Left colon (tissue), 2 donors: ENCODE measurements around the gene FAAP100. TPM values are rescaled to one million over a fixed set of nuclear protein-coding genes. Genes with fewer than 3 reads are reported as not detected.

Source experiments
- ATAC-seq: fragments of 200-7000 bp; cut with Tn5 transposase; one replicate; pipeline ENCODE4 v1.9.1; 2020; ENCODE audit warnings: mild to moderate bottlenecking, moderate library complexity
- DNase-seq, 2 donors: peaks; one replicate each; pipeline ENCODE4 v3.0.0-alpha.2; 2020
- intact Hi-C, 2 donors: fragments of 100-400 bp; cut with DNase I in 1 of 2; cut with micrococcal nuclease in 1 of 2; formaldehyde crosslinking; loops; one replicate each; pipeline versions ENCODE4 v1.11.2 to v1.14.0; 2022; cut with DNase I, micrococcal nuclease
- total RNA-seq, 2 donors: library from RNA; stranded (reverse); fragmentation: NEBNext Ultra II Directional; extraction: Animal tissue kit (Norgen Biotek cat#: 25700); gene quantifications; one replicate each; pipeline ENCODE4 v1.2.1, GENCODE V29; 2021
- donor health status: DM: no; HTN: no; CAD: no.
- donor health status: DM: yes; HTN: yes; CAD: no.

Gene FAAP100
- total RNA-seq, 2 donors from 2014 or later = 25.4 to 28.8 TPM

DNA sequence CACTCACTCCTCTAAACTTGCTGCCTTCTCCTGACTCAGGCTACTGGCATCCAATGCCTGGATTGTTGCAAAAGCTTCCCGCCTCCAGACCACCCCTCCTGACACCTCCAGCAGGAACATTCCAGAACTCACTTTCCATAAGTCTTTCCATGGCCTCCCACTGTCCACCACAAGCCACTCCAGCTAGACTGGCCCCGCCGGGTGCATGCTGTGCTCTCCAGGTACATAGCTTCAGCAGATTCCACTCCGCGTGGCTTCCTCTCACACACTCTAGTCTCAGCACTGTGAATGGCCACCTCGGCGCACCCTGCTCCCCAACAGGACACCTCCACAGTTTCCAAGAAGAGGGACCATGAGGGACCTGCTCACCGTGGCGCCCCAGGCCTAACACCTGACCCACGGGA lies 25.9 kb upstream of the FAAP100 start:
- no peak for ATAC-seq
- intact Hi-C loops = no loop called here

DNA sequence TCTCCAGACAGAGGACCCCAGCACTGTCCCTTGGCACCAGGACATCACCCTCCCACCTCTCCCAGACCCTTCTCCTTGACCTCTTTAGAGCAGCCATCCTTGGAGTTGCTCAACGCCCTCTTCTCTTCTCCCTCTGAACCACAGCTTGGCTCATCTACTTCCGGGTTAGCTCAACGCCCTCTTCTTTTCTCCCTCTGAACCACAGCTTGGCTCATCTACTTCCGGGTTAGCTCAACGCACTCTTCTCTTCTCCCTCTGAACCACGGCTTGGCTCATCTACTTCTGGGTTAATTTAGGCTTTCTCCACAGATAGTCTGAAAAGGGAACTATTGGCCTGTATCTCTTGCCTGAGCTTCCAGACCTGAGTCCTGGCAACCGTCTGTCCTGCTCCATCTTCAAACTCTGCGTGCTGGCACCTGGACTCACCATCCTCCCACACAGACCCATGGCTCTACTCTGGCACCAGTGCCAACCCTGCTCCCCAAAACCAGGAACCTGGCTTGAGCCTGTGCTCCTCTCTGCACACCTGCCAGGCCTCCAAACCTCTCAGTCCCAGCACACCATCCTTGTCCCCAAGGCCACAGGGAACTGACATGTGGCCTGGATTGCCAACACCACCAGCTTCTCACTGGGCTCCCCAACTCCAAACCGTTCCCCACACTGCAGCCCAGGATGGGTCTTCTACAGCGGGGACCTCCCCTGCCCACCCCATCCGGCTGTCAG lies 25.3 kb upstream of the FAAP100 start:
- intact Hi-C loops = no loop called here
- DNase-seq = no peak
- ATAC-seq = peak; percentile 7

More for the DNA sequence above, 25.9 kb upstream of the FAAP100 start:
- no peak for DNase-seq

DNA sequence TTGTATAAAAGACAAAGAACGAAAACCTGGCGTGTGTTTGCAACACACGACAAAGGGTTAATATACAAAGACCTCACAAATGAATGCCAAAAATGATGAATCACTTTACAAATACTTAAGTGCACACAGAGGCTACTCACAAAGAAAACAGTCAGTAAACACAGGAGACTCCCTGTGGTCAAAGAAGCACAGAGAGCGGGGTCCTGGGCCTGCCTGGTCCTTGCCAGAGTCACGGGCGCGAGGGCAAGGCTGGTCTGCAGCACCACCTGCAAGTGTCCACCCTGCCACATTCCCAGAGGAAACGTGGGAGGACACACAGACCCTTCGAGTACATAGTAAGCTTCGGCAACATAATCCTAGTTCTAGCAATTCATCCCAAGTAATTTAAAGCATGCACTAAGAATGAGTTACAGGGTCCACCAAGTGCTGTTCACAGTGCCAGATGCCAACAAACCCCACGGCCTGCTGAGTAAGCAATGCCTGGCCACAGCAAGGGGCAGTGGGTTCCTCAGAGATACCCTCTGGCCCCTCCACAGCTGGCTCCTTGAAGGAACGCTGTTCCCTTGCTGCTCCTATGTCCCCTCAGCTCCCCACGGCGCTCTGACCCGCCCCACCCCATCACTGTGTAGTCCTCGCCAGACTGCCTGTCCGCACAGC lies 24.6 kb upstream of the FAAP100 start:
- DNase-seq (no peak), ATAC-seq (peak; percentile 4)
- intact Hi-C loops = no loop called here

DNA sequence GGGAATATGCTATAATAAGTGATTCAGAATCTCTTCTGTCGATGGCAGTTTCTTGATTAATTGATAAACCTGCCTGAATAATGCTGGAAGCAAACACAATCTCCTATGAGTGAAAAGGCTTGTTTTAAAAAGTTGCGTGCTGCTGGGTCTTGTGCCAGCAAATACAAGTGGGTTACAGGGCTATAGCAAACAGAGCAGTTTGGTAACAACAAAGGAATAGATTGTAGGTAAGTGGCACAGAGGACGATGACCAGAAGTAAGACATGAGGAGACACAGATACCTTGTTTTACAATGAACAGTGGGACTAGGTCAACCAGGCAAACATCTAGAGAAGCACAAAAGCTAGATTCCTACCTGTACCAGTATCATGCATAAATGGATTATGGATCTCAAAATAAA lies 23.7 kb upstream of the FAAP100 start:
- ATAC-seq (no peak), DNase-seq (no peak)
- intact Hi-C loops = no loop called here

DNA sequence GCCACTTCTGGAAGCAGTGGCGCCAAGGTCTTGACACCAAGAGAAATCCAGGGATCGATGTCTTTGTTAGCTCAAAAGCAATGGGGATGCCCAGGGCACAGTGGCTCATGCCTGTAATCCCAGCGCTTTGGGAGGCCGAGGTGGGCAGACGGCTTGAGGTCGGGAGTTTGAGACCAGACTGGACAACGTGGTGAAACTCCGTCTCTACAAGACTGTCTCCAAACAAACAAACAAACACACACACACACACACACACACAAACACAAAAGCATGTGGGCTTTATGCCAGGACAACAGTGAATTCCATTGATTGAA lies 22.4 kb upstream of the FAAP100 start:
- DNase-seq (no peak), ATAC-seq (no peak)
- intact Hi-C loops = no loop called here

DNA sequence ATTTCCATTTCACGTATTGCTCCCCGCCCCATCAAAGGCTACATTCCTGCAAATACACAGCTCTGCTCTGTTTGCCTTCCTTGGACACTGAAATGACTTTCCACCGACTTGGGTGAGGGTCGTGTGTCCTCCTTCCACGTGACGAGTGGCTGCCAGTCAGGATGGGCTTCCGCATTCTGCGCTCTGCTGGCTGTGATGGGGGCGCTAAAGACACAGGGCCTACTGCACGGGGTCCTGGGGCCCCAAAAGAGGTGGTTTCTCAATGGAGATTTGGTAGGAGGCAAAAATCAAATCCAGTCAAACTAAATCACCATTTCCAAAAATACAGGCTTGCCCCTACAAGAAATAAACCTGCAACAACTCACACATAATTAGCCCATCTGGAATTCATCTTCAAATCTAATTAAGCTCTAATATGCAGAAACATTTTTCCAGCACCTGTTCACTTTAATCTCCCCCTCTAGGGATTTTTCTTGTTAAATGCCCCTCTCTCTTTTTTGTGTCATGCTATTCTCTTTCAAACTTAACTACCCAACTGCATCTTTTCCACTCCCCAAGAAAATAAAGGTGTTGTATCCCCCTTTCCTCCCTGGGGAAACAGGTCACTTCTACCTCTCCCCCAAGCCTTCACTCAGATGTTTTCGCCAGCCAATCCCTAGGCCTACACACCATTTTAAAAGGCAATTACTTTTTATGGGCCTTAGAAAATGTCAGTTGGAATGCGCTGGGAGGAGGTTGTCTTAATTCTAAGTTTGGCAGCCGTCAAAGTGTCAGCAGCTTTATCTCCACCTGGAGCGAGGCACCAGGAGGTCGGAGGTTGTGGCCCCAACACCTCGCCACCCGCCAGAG lies 21.9 kb upstream of the FAAP100 start:
- DNase-seq = no peak
- ATAC-seq = peak; percentile 54
- intact Hi-C loops = no loop called here

DNA sequence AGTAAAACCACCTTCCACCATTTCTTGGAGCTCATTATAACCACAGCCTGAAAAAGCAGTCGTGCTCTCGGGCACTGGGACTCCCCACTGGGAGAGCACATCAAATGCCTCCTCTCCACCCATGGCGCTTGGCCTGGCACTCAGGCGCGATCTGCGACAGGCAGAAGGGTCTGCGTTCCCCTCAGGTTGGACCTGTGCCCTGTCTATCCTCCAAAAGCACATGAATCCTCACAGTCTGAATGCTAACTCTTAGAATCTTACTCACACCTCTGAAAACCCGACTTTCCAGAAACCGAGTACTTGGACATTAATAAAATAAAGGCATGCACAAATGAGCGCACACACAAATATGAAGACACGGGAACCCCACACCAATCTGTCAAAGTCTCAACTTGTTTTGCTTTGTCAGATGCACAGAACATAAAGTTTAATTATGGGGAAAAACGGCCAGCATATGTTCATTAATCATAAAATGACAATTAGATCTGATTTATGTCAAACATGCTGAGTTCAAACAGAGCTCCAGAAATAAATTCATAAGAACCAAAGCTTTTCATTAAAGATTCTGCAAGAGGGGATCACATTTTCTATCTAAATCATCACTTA lies 20.5 kb upstream of the FAAP100 start:
- no peak for DNase-seq
- intact Hi-C loops = no loop called here
- ATAC-seq = no peak

DNA sequence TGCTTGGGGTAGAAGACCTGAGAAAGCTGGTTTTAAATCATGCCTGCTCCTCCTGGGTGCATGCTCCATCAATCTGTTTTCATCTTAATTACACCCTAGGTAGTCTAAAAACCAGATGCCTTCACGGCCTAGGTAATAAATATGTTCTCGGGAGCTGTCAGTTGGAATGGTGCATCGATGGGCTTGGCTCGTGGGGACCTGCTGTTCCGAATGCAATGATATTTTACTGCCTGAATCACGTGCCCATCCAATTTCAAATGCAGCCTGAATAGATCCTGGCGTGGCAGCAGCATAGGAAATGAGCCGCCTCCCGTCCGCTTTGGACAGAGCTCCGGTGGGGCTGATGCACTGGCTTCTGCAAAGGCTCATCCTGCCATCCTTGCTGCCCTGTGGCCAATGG lies 18.8 kb upstream of the FAAP100 start:
- intact Hi-C loops = no loop called here
- peak; percentile 48 for ATAC-seq
- DNase-seq = no peak

DNA sequence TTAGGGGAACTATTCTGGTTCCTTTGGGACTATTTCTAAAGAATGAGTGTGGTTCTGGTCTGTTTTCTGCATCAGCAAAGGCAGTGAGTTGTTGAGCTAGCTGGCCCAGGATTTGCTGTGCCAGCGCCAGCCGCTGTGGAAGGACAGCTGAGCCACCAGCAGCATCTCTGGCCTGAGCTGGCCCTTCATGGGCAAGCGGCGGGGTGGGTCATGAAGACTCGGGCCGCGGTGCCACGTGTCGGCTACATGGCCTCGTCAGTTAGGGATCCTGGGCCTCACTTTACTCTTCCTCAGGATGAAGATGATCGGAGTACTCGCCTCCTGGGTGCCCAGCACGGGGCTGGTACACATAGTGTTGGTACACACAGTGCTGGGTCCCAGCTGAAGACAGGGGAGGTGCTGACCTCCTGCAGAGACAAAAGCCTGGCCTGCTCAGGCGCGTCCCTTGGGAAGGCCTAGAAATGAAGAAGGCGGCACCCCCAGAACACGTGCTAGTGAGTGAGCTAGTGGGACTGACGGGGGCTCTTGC lies 17.9 kb upstream of the FAAP100 start:
- ATAC-seq (no peak), DNase-seq (no peak)
- intact Hi-C loops = no loop called here

DNA sequence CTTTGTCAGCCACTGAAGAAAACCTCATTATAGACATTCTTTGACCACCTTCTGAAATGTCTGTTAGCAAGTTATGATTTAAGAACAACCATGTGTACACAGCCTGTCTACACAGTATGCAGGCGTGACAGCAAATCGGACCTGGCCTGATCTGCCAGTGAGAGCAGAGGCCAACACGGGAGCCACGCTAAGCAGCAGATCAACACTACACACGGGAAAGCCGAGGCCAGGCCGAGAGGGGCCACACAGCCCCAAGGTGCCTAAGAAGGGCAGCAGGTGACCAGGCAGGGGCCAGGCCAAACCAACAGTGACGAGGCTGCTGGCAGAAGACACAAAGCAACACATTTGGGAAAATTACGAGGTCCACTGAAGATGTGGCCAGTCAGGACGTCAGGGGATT lies 16.3 kb upstream of the FAAP100 start:
- ATAC-seq = no peak
- intact Hi-C loops = no loop called here
- DNase-seq = no peak

DNA sequence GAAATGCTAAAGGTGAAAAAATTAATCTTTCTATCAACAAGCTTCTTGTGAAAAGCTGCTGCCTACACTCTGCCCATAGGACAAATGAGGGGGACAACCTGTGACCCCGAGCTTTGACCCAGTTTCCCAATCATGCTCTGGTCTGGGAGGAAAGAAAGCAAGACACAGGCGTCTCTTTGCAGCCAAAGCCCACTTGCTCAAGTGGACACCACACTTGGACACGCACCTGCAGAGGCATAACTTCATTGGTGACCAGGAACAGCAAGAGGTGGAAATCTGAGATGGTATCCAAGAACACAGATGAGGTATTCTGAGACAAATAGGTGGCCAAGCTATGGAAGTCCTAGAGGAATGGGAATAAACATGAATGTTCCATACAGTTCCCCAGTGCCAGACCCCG lies 15.0 kb upstream of the FAAP100 start:
- ATAC-seq (no peak), DNase-seq (no peak)
- intact Hi-C loops = no loop called here

DNA sequence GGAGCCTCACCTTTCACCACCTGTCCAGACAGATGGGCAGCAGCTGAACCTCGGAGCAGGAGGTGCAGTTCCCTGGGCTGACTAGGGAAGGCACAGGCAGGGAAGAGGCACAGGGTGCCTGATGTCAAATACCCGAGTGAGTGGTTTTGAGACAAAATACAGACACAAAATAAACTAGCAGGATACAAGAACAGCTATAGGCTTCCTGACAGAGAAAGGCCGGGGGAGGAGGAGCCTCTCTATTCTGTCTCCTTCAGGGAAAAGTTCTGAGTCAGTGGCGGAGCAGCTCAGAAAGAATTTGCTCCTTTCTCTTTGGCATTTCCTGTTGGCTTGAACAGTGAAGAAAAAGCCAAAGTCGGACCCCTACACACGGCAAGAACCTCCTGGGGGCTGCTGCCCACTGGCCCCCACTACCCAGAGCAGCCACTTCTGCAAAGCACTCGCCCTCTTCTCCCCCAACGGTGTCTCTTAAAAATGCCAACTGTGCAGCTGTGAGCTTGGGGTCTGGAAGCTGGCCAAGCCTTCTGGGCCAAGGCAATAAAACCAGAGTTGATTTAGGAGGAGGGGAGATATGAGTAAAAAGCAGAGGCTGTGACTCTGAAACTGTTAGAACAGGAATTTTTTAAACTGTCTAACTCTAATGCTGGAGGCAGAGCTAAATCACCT lies 14.4 kb upstream of the FAAP100 start:
- ATAC-seq = peak; percentile 84
- DNase-seq = peak; percentile 68 to 87
- intact Hi-C loops = no loop called here

DNA sequence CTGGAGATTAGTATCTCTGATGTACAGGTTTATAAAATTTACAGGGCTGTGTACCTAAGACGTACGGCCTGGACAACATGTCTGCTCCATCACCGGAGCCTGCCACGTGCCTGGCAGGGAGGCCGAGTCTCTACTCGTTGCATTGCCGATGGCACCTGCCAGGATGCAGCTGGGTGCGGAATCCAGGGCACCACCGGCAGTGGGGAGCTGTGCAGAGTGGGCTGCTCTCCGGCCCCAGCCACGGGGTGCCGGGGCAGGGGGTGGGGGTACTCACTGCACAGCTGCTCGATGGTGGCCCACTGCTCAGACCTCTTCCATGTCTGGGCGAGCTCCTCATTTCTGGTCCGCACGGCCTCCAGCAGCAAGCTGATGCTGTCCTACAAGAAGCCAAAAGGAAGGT lies 13.1 kb upstream of the FAAP100 start:
- intact Hi-C loops = no loop called here
- no peak for DNase-seq
- no peak for ATAC-seq

DNA sequence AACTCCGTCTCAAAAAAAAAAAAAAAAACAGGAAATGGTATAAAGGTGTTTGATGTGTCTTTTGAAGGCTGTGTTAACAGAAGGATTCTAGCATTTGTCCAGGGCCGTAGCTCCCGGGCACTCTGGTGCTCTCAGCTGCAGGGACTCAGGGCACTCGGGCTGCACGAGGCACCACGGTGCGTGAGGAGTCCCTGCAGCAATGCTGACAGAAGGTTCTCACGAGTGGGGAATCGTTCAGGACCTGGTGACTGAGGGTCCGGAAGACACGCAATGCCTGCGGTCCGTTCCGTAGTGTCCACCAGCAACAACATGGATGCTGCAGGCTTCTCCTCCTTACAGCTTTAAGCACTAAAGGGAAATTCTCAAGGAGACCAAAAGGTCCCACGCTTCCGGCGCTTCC lies 12.6 kb upstream of the FAAP100 start:
- intact Hi-C loops = no loop called here

DNA sequence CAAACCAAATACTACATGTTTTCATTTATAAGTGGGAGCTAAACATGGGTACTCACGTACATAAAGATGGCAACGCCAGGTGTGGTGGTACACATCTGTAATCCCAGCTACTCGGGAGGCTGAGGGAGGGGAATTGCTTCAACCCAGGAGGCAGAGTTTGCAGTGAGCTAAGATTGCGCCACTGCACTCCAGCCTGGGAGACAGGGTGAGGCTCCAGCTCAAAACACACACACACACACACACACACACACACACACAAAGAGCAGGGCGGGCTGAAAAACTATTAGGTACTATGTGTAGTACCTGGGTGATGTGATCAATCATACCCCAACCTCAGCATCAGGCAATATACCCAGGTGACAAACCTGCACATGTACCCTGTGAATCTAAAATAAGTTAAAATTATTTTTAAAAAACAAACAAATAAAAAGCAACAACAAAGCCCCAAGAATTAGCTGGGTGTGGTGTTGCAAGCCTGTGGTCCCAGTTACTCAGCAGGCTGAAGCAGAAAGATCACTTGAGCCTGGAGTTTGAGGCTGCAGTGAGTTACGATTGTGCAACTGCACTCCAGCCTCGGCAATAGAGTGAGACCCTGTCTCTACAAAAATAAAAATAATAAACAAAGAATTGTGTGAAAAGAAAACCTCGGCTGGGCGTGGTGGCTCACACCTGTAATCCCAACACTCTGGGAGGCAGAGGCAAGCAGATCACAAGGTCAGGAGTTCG lies 11.9 kb upstream of the FAAP100 start:
- intact Hi-C loops = no loop called here
- no peak for ATAC-seq
- no peak for DNase-seq

More for the DNA sequence above, 12.6 kb upstream of the FAAP100 start:
- no peak for ATAC-seq
- no peak for DNase-seq

DNA sequence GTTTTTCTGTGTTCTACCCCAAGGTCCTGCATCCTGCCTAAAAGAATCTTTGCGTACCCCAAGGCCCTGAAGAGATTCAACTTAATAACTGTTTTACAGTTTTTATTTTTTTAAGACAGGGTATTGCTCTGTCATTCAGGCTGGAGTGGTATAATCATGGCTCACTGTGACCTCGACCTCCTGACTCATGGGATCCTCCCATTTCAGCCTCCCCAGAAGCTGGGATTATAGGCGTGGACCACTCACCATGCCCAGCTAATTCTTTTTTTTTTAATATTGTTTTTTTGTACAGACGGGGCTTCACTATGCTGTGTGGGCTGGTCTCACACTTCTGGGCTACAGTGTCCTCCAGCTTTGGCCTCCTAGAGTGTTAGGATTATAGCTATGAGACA lies 9.3 kb upstream of the FAAP100 start:
- intact Hi-C loops = no loop called here
- no peak for ATAC-seq
- no peak for DNase-seq

DNA sequence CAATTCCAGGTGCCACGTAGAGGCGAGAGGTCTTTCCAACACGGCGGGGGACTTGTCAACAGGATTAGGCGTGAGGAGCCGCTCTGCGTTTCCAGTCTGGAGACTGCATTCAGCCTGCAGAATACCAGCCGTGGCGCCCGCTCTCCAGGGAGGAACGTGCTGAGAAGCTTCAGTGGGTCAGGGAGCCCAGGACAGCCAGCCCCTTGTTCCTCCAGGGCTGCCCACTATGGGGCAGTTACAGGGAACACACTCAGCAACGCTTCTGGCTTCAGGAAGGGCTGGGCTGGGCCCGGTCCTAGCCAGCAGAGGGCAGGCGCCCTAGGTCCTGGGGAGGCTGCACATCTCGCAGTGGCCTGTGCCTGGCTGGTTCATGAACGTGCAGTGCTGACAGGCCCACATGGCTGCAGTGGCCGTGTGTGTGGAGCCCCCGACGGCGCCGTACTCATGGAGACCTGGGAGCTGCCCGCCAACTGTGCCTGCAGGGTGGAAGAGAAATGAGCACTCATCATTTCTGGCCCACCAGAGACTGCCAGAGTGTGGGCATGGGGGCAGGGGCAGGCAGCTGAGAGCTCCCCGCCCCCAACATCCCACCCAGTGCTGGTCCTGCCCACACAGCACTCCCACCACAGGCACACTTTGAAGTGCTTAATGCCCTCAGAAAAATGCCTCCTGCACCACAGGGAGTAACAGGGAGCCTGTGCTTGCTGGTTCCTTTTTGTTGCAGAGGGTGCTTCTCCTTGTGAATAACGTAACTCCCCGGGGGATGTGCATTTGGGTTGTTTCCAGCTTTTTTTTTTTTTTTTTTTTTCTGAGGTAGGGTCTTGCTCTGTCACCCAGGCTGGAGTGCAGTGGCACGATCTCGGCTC lies 7.0 kb upstream of the FAAP100 start:
- ATAC-seq (peak; percentile 20), DNase-seq (no peak)
- intact Hi-C loops = no loop called here

DNA sequence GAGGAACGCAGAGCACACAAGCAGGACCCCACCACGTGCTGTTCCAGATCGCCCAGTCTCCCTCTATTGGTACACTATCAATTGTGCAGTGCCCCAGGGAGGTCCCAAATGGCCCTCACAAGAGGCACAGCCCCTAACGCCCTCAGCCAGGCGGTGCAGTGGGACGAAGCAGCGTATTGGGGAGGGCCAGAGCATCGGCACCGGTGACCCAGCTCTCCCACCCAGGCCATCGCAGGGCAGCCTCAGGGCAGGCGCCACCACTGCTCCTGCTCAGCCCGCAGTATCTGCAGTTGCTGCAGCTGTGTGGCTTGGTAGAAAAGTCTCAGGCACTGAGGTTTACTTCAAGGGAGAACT lies 5.9 kb upstream of the FAAP100 start:
- ATAC-seq (no peak), DNase-seq (no peak)
- intact Hi-C loops = no loop called here
